Esophagus squamous epithelium (tissue), 5 donors: ENCODE measurements around the gene RADIL. TPM values are rescaled to one million over a fixed set of nuclear protein-coding genes. Genes with fewer than 3 reads are reported as not detected.
A peak's percentile ranks its signal among the peaks of the same experiment; 100 is the strongest.

Source experiments
- DNase-seq: peaks from one replicate; lab custom pipeline; 2025; lab: John Stamatoyannopoulos, UW
- H3K27ac ChIP-seq, 4 donors: fragments of 200-600 bp; sonication (generic); one replicate each; pipeline ENCODE4 v1.5.1; 2016 to 2019; ENCODE audit warnings: mild to moderate bottlenecking in 1 of 4
- H3K27me3 ChIP-seq, 4 donors: fragments of 200-600 bp; sonication (generic); 1 replicate in 3 of 4; 2 replicates in 1 of 4; pipeline versions ENCODE4 v1.5.1 to v1.6.0; 2017 to 2021; ENCODE audit warnings: antibody characterized with exemption in 1 of 4
- H3K36me3 ChIP-seq, 3 donors: fragments of 200-600 bp; sonication (generic); one replicate each; pipeline ENCODE4 v1.5.1; 2016 to 2019
- H3K4me1 ChIP-seq, 3 donors: fragments of 200-600 bp; sonication (generic); one replicate each; pipeline ENCODE4 v1.5.1; 2017 to 2019
- H3K4me3 ChIP-seq, 4 donors: fragments of 200-600 bp; sonication (generic); 1 replicate in 3 of 4; 2 replicates in 1 of 4; pipeline ENCODE4 v1.5.1; 2016 to 2019; ENCODE audit warnings: mild to moderate bottlenecking in 2 of 4, moderate library complexity in 1 of 4
- H3K9me3 ChIP-seq, 3 donors: fragments of 200-600 bp; sonication (generic); one replicate each; pipeline ENCODE4 v1.5.1; 2016 to 2019
- POLR2A ChIP-seq, 4 donors: fragments of 450-650 bp; IDR thresholded peaks; one replicate each; pipeline ENCODE4 v1.6.1; 2017; ENCODE audit warnings: antibody characterized with exemption in 4 of 4, mild to moderate bottlenecking in 4 of 4, moderate library complexity in 3 of 4
- WGBS, 2 donors: methylation state at CpG; one replicate each; pipeline ENCODE4 v1.1.5; 2018; 5-methylcytosine and 5-hydroxymethylcytosine counted together
- intact Hi-C: fragments of 100-400 bp; cut with DNase I; formaldehyde crosslinking; loops from one replicate; pipeline ENCODE4 v1.15.0; 2022
- total RNA-seq, 4 donors: library from RNA; depleted of rRNA; stranded (reverse); fragments of >200 nt; gene quantifications; one replicate each; pipeline ENCODE4 v1.1.0, GENCODE V29; 2016
- TF ChIP-seq, protein P1 (sequence below), 6 experiments: fragments of 450-650 bp in 4 of 6; fragments of 200-600 bp in 2 of 6; sonication (generic) in 2 of 6; IDR thresholded peaks; one replicate each; pipeline ENCODE4 v1.5.1; 2016 to 2019; ENCODE audit warnings: antibody characterized with exemption in 6 of 6, mild to moderate bottlenecking in 4 of 6, moderate library complexity in 4 of 6
- donor health status: DM: yes; HTN: yes; CAD: no.

Gene RADIL, protein sequence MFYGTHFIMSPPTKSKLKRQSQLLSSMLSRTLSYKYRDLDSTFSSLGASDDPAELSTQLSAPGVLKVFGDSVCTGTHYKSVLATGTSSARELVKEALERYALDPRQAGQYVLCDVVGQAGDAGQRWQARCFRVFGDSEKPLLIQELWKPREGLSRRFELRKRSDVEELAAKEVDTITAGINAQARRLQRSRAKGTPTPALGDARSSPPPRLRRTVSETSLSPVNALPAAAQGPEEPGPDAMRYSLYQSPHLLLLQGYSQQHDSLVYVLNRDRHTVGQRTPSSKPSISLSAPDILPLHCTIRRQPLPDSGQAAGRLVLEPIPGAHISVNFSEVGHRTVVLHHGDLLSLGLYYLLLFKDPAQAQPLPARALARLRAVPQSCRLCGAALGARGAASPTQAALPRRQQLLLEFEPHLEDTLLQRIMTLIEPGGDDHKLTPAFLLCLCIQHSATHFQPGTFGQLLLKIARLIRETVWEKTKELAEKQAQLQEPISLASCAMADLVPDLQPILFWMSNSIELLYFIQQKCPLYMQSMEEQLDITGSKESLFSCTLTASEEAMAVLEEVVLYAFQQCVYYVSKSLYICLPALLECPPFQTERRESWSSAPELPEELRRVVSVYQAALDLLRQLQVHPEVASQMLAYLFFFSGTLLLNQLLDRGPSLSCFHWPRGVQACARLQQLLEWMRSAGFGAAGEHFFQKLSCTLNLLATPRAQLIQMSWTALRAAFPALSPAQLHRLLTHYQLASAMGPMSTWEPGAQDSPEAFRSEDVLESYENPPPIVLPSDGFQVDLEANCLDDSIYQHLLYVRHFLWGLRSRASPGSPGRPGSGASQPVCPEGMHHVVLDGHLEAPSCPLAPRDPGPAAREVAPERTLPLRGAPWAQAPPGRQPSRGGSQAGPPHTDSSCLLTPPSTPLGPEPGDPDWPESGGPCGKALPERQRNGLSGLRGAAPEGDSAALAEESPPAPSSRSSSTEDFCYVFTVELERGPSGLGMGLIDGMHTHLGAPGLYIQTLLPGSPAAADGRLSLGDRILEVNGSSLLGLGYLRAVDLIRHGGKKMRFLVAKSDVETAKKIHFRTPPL
- total RNA-seq = 1 to 10 TPM in 2 of 4 donors, under 1 TPM in 1, not detected in 1; 0.35 to 3.1 (median 1.8) TPM

DNA sequence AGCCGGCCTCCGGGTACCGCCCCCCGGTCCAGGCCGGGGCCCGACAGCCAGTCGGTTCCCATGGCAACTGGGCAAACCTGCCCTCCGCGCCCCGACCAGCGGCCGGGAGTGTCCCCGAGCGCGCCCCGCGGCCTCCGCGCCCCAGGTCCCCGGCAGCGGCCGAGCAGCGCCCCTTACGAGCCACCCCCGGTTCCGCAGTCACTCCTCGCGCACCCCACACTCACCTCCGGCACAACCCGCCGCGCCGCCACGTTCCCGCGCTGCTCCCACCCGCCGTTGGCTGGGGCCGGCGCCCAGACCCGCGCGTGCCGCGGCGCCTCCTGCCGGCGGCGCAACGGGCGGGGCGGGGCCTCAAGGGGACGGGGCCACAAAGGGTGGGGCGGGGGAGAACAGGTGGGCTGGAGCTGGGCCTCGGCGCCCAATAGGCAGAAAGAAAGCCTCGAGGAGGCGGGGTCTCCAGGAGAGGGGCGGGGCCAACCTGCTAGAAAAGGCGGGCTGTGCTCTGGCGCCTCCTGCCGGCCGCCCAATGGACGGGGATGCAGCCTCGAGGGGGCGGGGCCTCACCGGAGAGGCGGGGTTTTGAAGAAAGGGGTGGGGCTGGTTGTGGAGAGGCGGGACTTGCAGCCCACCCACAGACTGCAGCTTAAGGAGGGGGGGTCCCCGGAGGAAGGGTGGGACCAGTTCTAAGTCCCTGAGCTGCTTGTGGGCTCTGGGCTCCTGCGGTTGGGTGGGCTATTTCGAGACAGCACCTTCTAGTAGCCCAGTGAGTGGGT is at the start of gene RADIL:
TSS of gene RADIL (minus strand) at position 345 of the 773 bp plus-strand sequence. CDS start 5,577 bp downstream, outside the sequence.
- H3K27ac ChIP-seq = peak within 1 kb of the TSS; percentile 54 to 85 (median 76)
- H3K9me3 ChIP-seq = no peaks in the 10 kb centered on the region
- DNase-seq = peak; percentile 25
- H3K4me3 ChIP-seq = peak within 1 kb of the TSS; percentile 35 to 70 (median 52)
- no peaks in the 10 kb centered on the region for H3K36me3 ChIP-seq
- peaks cover 0 to 43% (median 0%) of the 10 kb centered on the region in 4 donors for H3K27me3 ChIP-seq
- WGBS, 2 donors = 100% methylated on average over 2 of the region's 72 CpGs; no CpG with 5 or more reads in 1 of the 2 donors
- H3K4me1 ChIP-seq = peaks cover 0 to 30% (median 12%) of the 10 kb centered on the region in 3 donors
- no peak for TF ChIP-seq POLR2A (IDR thresholded peaks at IDR 0.05)
- TF ChIP-seq, protein P1, sequence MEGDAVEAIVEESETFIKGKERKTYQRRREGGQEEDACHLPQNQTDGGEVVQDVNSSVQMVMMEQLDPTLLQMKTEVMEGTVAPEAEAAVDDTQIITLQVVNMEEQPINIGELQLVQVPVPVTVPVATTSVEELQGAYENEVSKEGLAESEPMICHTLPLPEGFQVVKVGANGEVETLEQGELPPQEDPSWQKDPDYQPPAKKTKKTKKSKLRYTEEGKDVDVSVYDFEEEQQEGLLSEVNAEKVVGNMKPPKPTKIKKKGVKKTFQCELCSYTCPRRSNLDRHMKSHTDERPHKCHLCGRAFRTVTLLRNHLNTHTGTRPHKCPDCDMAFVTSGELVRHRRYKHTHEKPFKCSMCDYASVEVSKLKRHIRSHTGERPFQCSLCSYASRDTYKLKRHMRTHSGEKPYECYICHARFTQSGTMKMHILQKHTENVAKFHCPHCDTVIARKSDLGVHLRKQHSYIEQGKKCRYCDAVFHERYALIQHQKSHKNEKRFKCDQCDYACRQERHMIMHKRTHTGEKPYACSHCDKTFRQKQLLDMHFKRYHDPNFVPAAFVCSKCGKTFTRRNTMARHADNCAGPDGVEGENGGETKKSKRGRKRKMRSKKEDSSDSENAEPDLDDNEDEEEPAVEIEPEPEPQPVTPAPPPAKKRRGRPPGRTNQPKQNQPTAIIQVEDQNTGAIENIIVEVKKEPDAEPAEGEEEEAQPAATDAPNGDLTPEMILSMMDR (IDR thresholded peaks at IDR 0.05) = peak; percentile 39 to 66 (median 58)
- intact Hi-C loops = no loop called here

DNA sequence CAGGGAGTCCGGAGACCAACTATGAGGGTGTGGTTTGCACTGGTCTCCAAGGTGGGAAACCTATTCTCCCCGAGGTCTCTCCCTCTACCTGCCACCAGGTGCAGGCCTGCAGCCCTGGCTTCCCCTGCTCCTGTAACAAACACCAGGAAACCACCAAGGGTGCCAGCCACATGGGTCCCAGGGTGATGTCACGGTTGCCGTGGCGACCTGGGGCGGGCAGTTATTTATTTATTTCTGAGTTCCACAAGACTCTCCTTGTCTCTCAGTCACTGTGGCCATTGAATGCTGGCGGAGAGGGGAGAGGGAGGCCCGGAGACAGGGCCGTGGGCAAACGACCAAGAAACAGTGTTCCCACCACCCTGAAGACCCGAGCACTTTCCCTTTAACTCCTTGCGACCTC is 48.4 kb upstream of the RADIL start:
- TF ChIP-seq, protein P1 (IDR thresholded peaks at IDR 0.05) = no peak
- no peak for TF ChIP-seq POLR2A (IDR thresholded peaks at IDR 0.05)
- H3K9me3 ChIP-seq = no peaks in the 10 kb centered on the region
- H3K36me3 ChIP-seq = no peaks in the 10 kb centered on the region
- H3K4me3 ChIP-seq = no peak overlapping the region
- H3K27ac ChIP-seq = no peak overlapping the region
- 53 to 54% methylated on average over 12 of the region's 12 CpGs for WGBS, 2 donors
- peaks cover 0 to 33% (median 0%) of the 10 kb centered on the region in 4 donors for H3K27me3 ChIP-seq
- DNase-seq = no peak
- intact Hi-C loops = no loop called here
- no peaks in the 10 kb centered on the region for H3K4me1 ChIP-seq

DNA sequence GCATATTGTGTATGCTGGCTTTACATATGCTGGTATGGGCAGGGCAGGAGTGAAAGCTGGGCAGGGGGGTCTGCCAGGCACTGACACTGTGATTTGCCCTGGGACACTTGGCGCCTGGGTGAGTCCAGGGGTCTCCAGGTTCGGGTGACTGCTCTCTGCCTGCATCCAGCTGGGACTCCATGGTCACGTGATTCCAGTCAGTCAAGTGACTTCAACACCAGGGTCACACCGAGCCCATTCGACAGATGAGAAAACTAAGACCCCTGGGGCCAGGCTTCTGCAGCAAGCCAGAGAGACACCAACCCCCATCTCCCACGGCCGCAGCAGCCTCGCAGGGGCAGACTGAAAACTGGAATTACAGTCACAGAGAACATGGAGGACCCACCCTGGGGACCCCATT is 45.5 kb upstream of the RADIL start:
- H3K9me3 ChIP-seq = no peaks in the 10 kb centered on the region
- no peaks in the 10 kb centered on the region for H3K4me1 ChIP-seq

DNA sequence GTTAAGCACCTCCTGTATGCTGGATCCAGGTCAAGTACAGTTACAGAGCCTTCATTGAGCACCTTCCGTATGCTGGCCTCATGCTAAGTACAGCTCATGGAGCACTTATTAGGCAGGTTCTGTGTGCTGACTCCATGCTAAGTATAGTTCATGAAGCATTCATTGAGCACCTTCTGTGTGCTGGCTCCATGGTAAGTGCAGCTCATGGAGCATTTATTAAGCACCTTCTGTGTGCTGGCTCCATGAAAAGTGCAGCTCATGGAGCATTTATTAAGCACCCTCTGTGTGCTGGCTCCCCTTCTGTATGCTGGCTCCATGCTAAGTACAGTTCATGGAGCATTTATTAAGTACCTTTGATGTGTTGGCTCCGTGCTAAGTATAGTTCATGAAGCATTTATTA is 44.9 kb upstream of the RADIL start:
- TF ChIP-seq POLR2A (IDR thresholded peaks at IDR 0.05) = no peak
- TF ChIP-seq, protein P1 (IDR thresholded peaks at IDR 0.05) = no peak
- H3K4me3 ChIP-seq = no peak overlapping the region
- no peaks in the 10 kb centered on the region for H3K9me3 ChIP-seq
- intact Hi-C loops = no loop called here
- DNase-seq = no peak
- H3K27me3 ChIP-seq = peaks cover 0 to 30% (median 0%) of the 10 kb centered on the region in 4 donors
- no peaks in the 10 kb centered on the region for H3K4me1 ChIP-seq
- no peaks in the 10 kb centered on the region for H3K36me3 ChIP-seq
- 59 to 80% methylated on average over 2 of the region's 2 CpGs for WGBS, 2 donors
- H3K27ac ChIP-seq = no peak overlapping the region

More for the DNA sequence above, 45.5 kb upstream of the RADIL start:
- H3K27ac ChIP-seq = no peak overlapping the region
- no peak overlapping the region for H3K4me3 ChIP-seq
- no peak for TF ChIP-seq POLR2A (IDR thresholded peaks at IDR 0.05)
- TF ChIP-seq, protein P1 (IDR thresholded peaks at IDR 0.05) = no peak
- no peaks in the 10 kb centered on the region for H3K36me3 ChIP-seq
- WGBS, 2 donors = 94% methylated on average over 3 of the region's 8 CpGs; no CpG with 5 or more reads in 1 of the 2 donors
- no peak for DNase-seq
- intact Hi-C loops = no loop called here
- H3K27me3 ChIP-seq = peaks cover 0 to 28% (median 0%) of the 10 kb centered on the region in 4 donors
